NCI-H345 treated with DMSO at 0.1 percent for 48 hours (cell line): ENCODE data around the gene VCAM1.

Experiments used
- DNase-seq: peaks from one replicate; lab custom pipeline; 2025; ENCODE audit not compliant: unreplicated experiment; lab: John Stamatoyannopoulos, UW

The VCAM1 gene

DNA sequence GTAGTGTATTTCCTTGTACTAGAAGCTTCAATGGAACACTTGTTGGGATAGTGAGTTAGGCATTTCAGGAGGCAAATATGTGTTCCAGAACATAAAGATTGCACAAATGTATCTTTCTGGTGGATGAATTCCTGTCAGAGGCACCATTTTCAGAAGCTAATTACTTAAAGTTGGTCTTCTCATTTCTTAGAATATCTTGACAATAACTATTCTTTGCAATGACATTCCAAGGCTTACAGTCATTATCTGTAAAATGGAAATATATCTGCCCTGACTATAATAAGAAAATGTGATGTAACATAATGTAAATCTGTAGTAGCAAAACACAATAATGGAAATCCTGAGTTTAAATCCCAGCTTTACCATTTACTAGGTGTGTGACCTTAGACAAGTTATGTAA is 2.7 kb downstream of the VCAM1 start:
- DNase-seq: no peak

DNA sequence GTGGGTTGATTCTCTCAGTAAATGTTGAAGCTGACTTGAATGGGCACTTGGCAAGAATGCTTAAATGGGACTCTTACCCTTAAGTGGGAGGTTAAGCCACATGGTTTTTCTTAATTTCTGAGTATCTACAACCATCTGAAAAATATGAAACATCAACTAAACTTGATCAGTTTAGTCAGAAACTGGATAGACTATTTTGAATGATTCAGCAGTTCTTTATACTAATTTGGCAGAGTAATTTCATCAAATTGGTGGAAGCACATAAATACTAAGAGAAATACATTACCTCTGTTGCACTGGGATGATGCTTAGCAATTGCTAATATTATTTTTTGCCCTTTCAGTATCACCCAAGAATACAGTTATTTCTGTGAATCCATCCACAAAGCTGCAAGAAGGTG is 4.7 kb downstream of the VCAM1 start:
- no peak for DNase-seq

DNA sequence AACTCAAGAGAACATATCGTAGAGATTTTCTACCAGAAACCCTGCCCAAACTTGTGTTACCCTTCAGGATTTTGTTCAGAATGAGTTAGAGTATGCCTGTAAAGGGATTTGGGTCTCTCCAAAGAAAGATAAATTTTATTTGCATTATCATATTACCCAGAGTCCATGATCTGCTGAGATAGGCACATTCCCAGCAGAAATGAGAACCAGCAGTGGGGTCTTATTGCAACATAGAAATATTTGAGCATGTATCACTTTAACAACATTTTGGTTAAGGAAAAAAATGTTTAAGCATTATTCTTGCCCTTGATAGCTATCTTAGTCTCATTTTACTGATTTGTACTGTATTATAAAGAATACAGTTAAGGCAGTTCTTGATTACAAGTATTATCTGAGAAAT is 10.6 kb downstream of the VCAM1 start:
- DNase-seq: no peak

DNA sequence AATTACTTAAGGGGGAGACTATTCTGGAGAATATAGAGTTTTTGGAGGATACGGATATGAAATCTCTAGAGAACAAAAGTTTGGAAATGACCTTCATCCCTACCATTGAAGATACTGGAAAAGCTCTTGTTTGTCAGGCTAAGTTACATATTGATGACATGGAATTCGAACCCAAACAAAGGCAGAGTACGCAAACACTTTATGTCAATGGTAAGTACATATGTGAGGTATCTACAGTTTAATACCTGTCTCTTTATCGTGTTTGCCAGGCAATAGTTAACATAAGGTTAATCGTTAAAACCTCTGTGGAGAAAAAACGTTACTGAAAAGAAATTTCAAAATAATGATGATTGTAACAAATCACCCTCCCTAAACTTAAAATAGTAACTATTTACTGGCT is 11.8 kb downstream of the VCAM1 start:
- no peak for DNase-seq

DNA sequence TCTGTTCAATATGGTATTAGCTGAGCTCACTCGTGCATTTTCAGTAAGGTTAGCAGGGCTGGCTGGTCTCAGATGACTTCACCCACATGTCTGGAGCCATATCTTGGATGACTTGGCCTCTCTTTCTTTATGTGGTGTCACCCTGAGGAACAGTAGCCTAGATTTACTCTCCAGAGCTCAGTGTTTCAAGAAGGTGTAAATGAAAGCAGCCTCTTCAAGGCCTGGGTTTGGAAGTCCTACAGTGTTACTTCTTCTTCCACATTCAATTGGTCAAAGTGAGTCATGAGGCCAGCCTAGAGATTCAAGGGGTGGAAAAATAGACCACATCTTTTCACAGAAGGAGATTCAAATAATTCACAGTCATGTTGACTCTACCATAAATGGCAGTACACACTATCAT is 12.2 kb downstream of the VCAM1 start:
- no peak for DNase-seq

DNA sequence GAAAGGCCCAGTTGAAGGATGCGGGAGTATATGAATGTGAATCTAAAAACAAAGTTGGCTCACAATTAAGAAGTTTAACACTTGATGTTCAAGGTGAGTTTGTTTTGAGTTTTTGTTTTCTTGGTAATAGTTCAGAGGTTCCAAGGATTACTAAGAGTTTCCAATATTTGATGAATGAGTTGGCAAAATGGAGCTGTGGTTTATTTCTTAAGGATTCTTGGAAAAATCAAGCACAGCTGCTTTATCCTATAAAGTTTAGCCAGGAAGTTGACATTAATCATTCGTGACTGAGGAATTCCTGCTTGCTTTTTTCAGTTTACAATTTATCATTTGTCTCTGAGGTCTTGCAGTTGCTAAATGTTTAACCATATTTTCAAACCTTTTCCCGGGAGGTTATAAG is 15.1 kb downstream of the VCAM1 start:
- DNase-seq: no peak

DNA sequence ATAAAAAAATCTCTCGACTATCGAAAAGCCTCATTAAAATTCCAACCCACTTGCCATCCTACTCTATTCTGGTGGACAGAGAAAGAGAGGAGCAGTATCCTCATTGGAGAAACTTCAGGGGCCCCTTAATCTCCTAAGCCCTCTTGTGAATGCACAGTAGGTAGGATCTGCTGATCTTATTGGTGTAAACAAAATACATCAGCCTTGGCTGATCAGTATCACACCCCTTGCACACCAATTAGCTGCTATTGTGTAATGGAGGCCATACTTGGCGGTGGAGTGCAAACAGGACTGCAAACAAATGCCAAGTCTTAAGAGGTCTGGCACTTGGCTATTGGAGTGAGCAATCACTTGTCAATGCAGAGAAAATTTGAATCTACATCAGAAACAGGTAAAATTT is 15.7 kb downstream of the VCAM1 start:
- no peak for DNase-seq

DNA sequence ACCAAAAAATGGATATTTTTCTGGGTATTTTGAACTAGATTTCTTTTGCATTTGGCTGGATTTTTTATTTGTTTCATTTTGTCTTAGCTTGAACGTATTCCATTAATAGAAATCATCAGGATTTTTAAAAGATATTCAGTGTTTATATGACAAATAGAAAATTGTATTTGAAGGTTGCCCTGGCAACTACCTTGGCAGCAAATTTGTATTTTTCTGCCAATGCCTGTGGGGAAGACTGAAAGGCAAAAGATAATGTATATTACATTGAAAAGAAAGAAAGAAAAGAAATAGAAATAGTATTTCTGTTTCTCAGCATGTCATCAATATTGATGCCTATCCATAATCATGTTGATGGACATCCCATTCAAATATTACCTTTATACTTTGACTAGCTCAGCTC is 16.8 kb downstream of the VCAM1 start:
- DNase-seq: no peak

DNA sequence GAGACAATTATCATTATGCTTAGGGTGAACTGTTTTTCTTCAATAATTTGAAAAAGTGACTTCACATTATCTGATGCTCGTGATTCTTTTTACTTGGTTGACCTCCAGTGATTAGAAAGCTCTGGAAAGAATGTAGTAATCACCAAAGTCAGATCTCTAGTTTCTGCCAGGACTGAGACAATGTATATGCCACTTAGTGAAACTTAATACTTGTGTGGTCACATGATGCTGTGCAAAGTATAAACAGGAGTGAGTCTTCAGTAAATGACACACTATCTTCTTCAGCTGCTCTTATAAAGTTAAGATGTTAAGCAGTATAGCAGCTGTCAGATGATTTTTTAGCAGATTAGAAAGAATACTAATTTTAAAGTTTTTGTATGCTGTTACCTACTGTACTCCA is 17.2 kb downstream of the VCAM1 start:
- DNase-seq: no peak

DNA sequence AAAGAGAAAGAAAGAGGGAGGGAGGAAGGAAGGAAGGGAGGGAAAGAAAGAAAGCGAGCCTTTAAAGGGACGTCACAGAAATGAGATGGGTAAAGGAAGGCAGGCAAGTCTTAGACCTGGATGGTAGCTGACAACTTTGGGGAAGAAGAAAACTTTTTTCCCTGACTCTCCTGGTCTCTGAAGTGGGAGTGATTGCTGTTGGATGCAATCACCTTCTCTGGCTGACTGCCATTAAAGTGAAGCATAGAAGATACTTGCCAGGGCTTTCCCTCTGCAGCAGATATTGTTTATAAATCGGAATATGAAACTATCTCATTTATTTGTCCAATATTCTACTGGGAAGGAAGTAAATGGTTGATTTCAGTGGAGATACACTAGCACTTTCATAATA is 27.0 kb downstream of the VCAM1 start:
- no peak for DNase-seq

DNA sequence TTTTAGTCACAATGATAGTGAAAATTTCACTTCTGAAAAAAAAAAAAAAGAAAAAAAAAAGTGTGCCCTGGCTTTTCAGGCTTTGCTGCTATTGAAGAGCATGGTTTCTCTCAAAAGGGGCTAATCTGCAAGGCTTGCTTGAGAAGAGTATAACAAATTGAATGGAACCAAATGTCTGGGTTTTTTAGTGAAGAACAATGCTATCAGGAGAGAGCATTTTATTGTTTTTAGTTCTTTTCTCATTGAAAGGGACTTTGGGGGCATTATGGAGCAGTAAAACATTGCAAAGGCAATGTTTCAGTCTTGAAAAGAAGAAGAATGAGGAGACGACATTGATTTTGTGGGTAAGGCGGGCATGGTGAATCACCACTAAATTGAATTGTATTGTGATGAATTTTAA is 28.2 kb downstream of the VCAM1 start:
- DNase-seq: no peak

DNA sequence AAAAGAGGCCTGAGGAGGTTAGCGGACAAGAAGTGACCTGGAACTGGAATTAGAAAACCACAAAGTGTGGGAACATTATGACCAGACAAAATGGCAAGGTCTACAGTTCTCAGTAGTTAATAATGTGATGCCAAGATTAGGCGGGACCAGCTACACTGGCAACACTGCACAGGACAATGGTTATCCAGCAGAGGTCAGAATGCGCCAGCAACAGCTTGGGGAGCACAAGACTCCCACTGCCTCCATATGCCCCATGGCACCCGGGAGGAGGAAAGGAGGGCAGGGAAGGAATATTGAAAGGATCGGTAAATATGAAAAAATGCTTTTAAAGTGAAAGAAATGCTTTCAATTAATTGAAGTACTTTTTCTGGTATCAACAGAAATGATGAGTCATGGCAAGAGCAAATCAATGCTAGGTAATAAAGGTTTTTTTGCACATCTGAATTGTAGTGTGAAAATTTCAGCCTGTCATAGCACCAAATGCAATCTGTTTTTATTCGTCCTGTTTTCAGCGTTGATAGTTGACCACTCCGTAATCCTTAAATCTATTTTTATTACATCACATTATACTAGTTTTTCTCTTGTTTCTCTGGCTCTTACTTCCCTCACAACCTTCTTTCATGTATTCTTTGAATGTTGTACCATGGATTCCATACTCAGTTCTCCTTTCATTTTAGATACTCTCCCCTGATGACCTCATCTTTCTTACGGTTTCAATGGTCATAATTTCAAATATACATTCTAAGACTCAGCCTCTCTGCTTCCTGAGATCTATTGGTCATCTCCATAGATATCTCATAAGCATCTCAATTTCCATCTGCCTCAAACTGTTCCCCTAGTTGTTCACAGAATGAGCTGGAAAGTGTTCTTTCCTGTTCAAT is 30.7 kb downstream of the VCAM1 start:
- DNase-seq: no peak

DNA sequence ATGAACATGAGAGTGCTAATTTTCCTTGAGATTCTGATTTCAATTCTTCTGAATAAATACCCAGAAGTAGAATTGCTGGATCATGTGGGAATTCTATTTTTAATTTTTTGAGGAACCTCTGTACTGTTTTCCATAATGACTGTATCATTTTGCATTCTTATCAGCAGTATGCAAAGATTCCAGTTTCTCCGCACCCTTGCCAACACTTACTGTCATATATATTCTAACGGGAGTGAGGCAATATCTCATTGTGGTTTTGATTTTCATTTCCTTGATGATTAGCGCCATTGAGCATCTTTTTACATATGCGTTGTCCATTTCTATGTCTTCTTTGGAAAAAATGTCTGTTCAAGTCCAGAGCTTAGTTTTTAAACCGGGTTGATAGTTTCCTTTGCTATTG is 33.2 kb downstream of the VCAM1 start:
- DNase-seq: no peak

DNA sequence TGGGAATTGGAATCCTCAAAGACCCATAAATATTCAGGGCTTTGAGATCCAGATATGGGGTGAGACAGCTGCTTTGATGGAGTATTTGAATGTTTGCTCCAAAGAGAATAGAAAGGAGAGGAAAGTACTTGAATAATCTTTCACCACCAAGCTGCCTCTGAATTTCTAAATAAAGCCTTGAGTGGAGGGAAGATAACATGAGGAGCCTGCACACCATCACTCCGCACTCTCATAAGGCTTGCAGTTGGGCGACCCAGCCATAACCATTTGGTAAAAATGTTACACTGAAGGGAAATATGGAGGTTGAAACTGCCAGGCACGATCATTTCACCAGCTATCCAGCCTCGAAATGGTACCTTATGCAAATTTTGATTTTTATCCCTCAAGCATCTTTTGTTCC is 38.4 kb downstream of the VCAM1 start:
- no peak for DNase-seq

DNA sequence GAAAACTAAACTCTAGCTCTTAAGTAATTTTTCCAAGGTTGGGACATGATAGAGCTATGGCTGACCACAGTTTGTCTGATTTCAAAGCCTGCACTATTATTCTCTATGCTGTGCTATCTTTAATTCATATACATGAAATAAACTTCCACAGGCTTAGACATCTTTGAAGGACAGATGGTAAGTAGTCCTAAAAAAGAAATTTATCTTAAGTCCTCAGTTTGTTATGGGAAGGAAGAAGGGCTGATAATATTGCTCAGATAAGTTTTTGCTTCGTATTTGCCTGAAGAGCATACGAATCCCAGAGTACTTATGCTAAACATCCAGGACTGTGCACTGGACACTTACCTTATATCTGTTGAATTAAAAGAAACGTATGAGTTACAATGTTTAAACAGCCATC is 39.6 kb downstream of the VCAM1 start:
- DNase-seq: no peak

DNA sequence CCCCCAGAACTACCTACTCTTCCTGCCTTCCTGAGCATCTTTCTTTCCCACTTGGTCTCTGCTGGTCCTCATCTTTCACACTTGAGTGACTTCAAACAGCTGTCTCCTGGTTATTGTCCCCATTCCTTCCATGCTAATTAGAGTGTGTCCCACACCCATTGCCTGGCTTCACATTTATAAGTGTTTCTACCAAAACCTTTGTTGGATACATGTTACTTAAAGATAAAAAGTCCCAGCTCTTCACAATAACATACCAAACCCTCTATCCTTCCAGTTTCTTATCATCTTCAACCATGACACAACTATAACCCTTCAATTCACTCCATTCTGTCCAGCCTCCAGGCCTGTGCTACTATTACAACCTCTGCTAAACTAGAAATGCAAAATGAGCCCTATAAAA is 41.0 kb downstream of the VCAM1 start:
- DNase-seq: no peak

DNA sequence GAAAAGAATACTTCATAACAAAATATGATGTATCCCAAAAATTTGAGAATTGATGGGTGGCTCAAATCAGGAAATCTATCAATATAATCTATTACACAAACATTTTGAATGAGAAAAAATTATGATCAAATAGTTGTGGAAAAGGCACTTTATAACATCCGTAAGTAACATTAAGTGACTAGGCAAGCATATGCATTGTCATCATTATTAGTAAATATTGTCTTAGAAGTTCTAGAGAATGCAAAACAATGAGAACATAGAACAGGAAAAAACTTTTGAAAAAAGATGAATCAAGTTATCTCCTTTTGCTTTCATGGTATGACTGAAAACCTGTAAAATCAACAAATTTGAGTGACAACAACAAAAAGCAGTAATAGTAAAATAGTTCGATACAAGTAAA is 42.9 kb downstream of the VCAM1 start:
- no peak for DNase-seq

DNA sequence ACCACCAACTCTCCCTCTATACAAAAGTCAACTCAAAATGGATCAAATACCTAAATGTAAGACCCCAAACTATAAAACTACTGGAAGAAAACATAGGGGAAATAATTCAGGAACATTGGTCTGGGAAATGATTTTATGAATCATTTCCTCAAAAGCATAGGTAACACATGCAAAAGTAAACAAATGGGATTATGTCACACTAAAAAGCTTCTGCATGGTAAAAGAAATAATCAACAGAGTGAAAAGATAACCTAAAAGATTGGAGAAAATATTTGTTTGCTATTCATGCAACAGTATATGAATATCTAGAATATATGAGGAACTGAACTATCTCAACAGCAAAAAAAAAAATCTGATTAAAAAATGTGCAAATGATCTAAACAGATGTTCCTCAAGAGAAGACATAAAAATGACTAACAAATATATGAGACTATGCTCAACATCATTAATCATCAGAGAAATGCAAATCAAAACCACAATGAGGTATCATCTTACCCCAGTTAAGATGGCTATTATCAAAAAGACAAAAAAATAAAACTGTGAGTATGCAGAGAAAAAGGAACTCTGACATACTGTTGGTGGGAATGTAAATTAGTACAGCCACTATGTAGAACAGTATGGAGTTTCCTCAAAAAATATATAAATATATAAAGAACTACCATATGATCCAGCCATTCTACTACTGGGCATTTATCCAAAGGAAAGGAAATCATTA is 47.8 kb downstream of the VCAM1 start:
- DNase-seq: no peak

DNA sequence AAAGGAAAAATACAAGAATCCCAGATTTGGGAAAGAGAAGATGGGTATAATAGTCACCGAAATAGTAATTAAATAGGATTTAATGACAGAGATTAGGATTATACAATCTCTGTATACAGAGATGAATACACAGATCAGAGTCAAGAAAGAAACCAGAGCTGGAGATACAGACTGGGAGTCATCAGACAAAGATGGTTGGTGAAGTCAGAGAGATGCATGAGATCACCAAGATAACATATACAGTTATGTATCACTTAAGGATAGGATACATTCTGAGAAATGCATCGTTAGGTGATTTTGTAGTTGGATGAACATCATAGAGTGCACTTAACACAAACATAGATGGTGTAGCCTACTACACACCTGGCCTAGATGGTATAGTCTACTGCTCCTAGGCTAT is 49.8 kb downstream of the VCAM1 start:
- DNase-seq: no peak

DNA sequence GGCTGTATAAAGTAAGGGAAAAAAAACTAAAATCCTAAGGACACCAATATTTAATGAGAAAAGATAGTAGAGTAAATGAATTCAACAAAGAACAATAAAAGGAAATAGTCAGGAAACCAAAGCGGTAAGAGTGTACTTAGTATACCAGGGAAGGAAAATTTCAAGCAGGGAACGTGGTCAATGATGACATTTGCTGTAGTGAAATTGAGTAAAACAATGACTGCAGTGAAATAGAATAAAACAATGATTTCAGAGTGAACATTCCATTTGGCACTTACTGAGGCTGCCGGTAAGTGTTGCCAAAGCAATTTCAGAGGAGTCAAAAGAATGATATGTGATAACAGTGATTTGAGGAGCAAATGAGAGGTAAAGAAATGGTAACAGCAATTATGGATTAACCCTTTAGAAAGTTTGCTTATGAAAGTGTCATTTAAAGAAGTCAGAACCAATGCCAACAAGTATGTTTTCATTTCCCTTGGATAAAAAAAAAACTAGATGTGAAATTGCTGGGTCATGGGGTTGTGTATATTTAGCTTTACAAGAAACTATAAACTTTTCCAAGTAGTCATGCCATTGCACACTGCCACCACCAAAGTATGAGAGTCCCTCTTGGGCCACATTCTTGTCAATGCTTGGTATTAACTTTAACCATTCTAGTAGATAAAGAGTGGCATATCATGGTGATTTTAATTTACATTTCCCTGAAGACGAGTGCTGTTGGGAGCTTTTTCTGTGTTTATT is 50.5 kb downstream of the VCAM1 start:
- DNase-seq: no peak

DNA sequence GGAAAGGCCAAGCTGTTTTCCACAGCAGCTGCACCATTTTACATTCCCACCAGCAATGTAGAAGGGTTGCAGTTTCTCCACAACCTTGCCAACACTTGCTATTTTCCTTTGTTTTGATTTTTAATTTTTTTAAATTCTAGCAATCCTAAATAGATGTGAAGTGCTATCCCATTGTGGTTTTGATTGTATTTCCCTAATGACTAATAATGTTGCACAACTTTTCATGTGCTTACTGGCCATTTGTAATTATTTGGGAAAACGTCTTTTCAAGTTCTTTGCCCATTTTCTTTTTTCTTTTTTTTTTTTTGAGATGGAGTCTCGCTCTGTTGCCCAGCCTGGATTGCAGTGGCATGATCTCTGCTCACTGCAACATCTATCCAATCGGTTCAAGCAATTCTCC is 53.9 kb downstream of the VCAM1 start:
- DNase-seq: no peak

DNA sequence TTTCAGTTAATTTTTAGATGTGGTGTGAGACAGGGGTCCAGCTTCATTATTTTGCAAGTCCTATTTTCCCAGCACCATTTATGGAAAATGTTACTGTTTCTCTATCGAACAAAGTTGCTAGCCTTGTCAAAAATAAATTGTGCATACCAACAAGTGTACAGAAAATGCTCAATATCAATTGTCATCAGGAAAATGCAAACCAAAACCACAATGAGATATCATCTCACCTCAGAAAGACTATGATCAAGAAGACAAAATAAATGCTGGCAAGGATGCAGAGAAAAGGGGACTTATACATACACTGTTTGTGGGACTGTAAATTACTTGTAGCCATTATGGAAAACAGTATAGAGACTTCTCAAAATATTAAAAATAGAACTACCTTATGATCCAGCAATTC is 54.8 kb downstream of the VCAM1 start:
- DNase-seq: no peak
